Renal cortex interstitium (tissue), 11 donors: Measurements from ENCODE around the gene APBB2. TPM values are rescaled to one million over a fixed set of nuclear protein-coding genes. Genes with fewer than 3 reads are reported as not detected.

Source experiments
- DNase-seq, 11 donors: peaks; one replicate each; pipeline ENCODE4 v3.0.0-alpha.2; 2013; ENCODE audit warnings: low read depth in 9 of 11, low spot score in 4 of 11; ENCODE audit errors: extremely low read depth in 1 of 11
- polyA plus RNA-seq, 3 donors: library from polyadenylated mRNA; unstranded; fragments of 120-200 nt; gene quantifications; one replicate each; pipeline ENCODE4 v1.2.1, GENCODE V29; 2013; ENCODE audit not compliant: insufficient read length in 3 of 3

The APBB2 gene
- polyA plus RNA-seq, 3 donors: 53.1 to 59.3 (median 55.8) TPM

DNA sequence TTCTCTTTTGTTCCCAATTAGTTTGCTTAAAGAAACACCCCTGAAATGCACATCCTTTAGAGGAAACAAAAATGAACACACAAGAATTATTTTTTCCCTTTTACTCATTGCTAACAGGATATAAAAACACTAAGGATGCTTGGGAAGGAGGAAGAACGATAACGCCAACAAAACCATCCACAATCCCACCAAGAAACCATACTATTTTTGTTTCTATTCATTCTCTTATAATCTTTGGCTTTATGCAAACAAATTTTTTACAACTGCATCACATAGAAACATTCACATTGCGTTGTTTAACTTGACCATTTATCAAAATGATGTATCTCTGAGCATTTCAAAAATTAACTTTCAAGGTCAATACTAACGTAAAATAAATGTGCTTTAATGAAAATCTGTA is 12.0 kb downstream of the APBB2 start:
- DNase-seq: no peak

DNA sequence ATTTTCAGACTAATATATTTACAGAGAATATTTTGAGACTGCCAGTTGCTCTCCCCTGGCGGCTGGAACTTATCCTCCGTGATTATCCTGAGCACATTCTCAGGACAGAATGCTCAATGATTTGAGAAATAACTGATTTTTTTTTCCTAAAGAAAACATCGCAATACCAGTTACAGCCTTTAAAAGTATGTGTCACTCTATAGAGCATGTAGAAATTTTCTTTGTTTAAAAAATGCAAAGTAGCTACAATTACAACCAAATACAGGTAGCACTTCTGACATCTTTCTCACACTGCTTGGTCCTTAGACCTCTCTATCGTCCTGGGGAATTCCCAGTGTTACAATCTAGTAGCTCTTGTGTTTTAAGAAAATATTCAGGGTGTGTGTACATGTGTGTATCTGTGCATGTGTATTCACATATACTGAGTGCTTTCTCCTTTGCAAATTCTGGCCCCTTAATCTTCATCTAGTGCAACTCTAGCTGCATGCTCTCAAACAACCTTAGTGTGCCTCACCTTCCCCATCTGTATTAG is 13.8 kb downstream of the APBB2 start:
- no peak for DNase-seq

DNA sequence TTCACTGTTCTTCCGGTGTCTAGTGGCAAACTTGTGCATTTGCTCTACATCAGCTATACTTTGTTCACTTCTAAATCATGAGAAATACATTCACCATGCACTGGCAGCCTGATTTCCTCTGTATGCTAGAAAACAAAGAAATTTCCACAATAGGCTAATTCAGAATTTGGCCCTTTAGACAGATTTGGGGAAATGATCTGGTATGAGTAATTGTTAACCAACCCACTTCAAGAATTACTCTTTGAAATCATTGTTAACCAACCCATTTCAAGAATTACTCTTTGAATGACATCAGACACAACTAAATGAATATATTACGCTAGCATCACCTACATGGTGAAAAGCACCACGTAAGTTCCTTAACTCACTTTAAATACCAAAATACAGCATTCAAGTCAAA is 14.6 kb downstream of the APBB2 start:
- DNase-seq: no peak

DNA sequence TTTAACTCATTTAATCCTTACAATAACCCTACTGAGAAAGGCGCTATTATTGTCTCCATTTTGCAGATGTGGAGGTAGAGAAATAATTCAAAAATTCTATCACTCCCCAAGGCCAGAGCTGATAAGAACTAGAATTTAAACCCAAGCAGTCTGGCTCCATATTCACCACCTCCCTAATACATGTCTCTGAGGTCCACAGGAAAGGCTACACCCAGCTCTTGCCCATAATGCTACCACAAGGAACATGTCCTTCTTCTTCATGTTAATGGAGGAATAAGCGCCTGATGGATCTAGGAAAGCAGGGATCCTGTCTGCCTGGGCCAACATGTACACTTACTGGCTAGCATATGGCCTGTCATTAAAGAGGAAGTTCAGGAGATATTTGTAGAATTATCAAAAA is 16.3 kb downstream of the APBB2 start:
- DNase-seq: no peak

DNA sequence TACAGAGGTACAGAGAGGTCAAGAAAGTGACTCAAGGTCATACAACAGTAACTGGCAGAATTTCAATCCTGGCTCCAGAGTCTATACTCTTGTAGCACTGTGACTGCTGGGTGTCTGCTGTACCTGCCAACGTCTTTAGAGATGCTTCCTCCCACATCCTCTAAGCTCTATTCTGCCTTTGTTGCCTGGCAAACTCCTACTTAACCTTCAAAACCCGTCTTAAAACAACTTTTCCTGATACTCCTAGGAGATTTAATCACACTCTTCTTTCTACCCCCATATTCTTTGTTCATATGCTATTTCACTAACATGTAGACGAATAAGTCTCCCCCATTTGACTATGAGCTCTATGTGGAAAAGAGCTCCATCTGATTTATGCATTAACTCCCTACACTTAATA is 16.8 kb downstream of the APBB2 start:
- no peak for DNase-seq

DNA sequence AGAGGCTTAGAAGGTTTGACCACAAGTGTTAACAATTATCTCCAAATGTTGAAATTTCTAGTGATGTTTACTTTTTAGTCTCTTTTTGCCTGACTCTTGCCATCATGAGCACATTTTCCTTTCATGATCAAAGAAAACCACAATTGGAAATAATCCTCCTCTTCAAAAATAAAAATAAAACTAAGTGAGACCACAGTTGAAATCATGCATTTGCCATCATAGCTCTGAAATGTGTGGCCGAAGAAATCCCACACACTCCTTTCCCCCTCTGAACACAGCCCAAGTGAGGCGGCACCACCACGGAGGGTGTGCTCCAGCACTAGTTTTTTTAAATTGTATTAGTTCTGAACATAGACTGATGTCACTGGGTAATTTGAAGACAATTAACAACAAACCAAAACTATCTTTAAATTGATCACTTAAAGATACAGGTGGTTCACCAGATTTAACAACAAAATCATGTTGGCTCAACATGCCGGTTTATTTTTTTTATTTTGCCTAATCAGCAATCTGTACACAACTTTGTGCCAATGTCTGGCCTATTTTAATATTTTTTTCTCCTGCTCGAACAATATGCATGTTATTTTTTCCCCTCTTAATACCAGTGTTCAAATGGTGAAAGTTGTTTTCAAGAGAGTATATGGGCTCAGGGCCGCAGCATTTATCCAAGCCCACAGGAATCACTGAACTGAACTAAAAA is 17.6 kb downstream of the APBB2 start:
- no peak for DNase-seq

DNA sequence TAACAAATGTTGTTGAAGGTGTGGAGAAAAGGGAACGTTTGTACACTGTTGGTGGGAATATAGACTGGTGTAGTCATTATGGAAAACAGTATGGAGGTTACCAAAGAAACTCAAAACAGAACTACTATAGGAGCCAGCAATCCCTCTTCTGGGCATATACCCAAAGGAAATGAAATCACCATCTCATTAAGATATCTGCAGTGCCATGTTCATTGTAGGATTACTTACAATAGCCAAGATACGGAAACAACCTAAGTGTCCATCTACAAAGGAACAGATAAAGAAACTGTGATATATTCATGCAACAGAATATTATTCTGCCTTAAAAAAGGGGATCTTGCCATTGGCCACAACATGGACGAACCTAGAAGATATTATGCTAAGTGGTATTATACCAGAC is 22.2 kb downstream of the APBB2 start:
- no peak for DNase-seq

DNA sequence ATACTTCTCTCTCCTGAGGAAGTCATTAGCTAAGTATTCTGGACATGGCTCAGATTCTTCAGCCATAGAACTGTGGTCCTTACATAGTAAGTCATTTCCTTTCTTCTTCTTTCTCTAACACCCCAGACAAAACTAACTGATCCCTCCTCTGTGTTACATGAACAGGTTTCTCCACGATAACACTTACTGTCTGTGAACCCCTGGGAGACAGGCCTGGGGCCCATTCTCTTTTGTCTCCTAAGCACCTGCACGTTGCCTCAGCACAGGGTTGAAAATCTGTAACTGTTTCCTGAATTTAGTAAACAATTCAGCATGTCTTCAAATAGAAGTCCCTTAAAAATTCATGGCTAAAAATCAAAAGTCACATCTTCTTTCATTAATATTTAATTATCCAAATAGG is 24.7 kb downstream of the APBB2 start:
- no peak for DNase-seq

DNA sequence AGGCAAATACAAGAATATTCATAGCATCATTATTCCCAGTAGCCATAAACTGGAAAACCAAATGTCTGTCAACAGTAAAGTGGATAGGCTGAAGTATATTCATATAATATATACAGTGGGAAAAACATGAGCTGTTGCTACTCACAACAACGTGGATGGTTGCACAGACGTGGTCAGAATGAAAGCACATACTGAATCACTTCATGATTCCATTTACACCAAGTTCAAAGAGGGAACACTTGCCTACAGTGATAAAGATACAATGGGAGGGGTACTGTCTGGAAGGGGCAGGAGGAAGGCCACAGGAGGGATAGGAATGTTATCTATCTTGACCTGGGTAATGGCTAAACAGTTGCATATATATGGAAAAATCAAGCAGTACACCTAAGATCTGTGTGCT is 25.3 kb downstream of the APBB2 start:
- no peak for DNase-seq

DNA sequence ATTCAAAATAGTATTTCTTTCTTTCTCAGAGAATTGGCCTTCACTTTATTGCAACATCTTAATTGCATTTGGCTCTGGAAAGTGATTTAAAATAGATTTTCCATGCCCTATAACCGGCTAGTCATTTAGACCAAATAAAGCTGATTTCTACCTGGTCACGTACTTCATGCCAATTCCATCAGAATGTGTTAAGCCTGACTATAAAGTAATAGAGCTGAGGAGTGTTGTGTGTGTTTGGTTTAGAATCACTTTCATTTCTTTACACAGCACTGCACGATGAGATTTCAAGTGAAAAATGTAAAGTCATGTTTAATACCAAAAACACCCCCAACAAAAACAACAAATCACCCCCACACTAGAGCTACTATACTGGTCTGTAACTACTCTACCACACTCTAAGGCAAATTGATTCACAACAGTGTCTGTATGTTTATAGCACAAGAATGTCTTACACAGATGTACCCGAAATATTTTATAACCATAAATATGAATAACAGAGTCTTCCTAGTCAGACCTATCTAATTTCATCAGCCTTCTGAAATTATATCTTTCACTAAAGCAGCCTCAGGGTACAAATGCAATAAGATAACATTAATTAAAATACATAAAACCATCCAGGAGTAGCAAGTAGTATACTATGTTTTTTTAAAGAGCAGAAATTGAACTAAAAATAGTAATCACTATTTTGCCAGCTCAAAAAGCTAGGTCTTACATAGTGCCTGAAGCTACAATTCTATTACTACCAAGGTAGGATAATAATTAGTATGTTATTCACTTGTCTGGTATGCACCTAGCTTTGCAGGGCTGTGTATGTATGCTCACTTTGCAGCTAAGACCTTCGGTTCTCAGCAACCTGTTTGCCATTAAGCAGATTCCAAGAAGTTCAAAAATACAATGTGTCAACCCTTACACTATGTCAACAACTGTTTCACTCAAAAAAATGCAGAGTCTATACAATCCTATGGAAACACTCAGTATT is 28.4 kb downstream of the APBB2 start:
- DNase-seq: no peak

DNA sequence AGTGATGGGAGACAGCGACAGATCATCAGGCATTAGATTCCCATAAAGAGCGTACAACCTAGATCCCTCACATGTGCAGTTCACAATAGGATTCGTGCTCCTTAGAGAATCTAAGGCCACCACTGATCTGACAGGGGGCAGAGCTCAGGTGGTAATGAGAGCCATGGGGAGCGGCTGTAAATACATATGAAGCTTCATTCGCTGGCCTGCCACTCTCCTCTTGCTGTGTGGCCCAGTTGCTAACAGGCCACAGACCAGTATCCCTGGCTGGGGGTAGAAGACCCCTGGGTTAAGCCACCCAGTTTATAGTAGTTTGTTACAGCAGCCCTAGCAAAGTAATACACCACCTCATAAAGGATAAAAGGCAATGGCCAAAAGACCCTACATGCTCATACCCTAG is 30.3 kb downstream of the APBB2 start:
- DNase-seq: no peak

DNA sequence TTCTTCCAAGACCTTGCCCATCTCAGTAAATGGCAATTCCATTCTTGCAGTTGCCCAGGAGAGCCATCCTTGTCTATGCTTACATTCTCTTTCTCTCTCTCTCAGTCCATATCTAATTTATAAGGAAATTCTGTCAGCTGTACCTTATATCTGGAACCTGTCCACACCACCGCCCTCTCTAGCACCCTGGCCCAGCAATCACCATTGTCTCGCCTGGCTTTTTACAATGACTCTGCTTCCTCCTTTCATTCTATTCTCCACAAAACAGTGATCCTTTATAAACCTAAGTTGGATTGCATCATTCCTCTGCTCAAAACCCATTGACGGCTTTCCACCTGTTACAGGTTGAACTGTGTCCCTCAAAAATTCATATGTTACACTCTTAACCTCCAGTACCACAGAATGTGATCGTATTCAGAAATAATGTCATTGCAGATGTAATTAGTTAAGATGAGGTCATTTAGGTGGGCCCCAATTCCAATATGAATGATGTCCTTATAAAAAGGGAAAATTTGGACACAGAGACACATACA is 31.3 kb downstream of the APBB2 start:
- no peak for DNase-seq

DNA sequence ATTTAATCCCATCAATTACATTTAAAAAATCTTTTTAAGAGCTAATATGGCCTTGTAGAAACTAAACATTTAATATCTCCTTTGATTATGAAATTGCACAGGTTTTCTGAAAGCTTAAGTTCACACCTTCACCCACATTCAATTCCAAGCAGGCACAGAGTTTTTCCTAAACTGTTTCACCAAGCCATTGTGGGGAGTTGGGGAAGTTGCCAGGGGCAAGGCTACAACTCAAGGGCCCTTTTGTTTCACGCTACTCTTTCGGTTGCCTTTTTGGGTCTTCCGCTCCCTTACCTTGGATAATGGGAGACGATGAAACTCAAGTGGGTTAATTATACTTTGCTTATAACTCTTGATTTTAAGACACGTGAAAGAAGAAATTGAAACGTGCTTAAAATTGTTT is 33.3 kb downstream of the APBB2 start:
- no peak for DNase-seq

DNA sequence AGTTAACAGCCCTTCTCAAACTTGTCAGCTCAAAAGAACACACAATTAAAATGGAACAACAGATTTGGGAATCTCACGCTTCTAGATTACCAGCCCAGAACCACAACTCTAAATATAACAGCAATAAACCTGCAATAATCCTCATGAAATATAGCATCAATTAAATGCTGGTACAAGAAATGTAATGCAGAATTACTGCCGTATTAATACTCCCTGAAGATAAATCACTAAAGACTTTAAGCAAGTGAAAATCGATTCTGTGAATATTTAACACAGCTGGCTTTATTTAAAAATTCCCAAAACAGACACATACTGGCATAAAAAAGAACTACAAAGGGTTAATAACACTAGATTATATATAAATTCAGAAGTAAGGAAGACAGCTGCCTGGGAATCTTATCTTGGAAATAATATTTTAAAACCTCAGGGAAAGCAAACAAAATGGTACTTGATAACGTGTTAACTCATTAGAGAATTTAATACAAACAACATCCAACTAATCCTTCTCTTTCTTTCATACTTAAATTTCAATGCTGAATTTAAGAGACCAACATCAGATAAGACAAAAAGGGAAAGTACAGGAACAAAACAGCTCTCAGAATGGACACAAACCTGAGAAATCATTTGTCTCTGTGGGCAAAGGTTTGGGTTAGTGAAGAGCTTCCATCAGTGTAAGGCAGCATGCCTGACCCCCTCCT is 34.7 kb downstream of the APBB2 start:
- no peak for DNase-seq

DNA sequence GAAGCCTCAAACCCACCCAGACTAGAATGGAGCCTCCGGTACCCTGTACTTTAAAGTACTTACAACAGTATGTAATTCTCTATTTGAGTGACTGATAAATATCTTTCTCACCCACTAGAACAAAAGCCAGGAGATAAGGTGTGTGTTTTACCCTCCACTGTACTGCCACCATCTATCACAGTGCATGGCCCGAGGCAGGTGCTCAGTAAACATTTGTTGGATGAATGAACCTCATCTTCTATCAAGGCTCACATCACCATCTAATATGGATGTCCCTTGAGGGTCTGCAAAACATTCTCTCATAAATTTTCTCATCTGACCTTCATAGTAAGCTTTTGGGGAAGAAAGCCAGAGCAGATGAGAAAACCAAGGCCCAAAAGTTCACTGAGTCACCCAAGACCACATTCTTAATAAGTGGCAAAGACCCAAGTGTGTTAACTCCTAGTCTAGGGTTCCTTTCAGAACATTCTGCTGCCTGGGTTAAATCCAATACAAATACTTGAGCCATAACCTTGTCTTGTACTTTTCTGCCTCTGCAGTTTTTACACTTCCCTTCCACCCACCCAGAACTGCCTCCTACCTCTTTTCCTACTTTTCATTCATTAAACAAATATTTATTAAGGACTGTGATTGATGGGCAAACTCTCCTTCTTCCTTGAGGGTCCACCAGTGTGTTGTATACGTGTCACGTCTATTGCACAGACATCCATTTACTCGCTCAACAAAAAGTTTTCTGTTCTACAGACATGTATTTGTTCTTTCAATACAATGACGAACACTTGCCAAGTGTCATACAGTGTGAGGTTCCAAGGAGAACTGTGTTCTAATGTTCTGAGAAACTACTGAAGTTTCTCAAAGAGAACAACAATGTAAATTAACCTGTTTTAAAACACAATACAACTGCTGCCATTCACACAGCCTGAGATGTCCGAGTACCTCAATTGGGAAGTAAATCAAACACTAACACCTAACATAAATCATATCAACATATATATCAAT is 35.7 kb downstream of the APBB2 start:
- peak in 4 of 11 donors; percentile 22 to 54 (median 28) for DNase-seq

DNA sequence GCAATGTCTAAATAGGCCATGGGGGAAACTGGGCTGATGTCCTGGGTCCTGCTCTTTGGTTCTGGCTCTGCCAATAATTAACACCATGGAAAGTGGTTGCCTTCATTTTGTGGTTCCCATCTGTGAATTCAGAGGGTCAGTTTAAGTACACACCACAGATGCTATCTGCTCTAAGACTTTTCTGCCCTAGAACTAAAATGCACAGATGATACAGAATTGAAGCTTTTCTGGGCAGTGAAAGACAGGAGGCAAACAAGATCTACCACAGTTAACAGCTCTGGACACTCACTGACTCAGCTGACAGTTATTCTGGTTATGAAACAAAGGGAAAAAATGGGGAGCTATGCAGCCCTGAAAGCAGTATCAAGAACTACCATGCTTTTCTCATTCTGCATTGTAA is 37.3 kb downstream of the APBB2 start:
- DNase-seq: no peak

DNA sequence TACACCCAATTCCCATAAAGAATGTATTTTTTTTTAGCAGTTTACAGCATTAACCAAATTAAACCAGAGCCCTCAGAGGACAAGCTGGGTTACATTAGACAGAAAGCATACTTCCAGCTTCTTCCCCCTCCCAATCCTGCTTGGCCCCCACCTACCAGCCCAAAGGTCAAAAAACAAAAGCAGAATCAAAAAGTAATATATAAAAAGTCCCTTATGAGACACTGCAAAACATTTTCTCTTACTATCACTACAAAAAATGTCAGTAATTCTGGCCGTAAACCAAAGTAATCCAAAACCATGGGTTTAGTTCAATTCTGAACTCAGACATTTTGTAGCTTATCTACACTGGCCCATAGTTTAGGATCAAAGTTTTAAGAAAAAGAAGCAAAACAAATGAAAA is 38.0 kb downstream of the APBB2 start:
- DNase-seq: peak in 2 of 11 donors; percentile 29 to 63

DNA sequence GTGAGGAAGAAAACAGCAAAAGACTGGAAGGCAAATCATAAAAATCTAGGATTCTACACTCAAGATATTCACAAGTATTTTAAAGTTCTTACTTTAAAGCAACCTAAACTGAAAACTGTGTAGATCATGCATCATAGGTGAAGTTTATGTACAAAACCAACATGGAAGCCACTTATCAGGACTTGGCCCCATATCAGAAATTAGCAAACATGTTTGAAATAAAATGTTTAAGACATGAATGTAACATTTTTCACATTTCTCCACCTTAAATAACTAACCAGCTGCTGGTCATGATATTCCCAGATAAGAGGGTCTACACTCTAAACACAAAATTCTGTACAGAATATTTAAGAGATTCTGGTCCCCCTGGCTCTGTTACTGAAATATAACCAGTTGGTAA is 38.5 kb downstream of the APBB2 start:
- DNase-seq: no peak
